VCaP (cell line): ENCODE data around the gene MS4A15.

ENCODE experiments used
- H3K27ac ChIP-seq: fragments of 450-650 bp; 2 replicates; pipeline ENCODE4 v1.5.1; 2017
- CTCF ChIP-seq: fragments of 450-650 bp; conservative IDR thresholded peaks from 2 replicates; pipeline ENCODE4 v1.5.1; 2017; ENCODE audit warnings: mild to moderate bottlenecking, moderate library complexity

Gene MS4A15

GRCh38 chr11:60780065-60780464, 23.4 kb downstream of the MS4A15 start:
- TF ChIP-seq CTCF = no peak

GRCh38 chr11:60780774-60781173, 24.1 kb downstream of the MS4A15 start:
- no peak overlapping the region for H3K27ac ChIP-seq
- no peak for TF ChIP-seq CTCF

More at GRCh38 chr11:60780065-60780464, 23.4 kb downstream of the MS4A15 start:
- H3K27ac ChIP-seq = no peak overlapping the region

- no peak for TF ChIP-seq CTCF
Observed at GRCh38 chr11:60781286-60781980, 24.8 kb downstream of the MS4A15 start.

GRCh38 chr11:60781981-60782316, 25.3 kb downstream of the MS4A15 start:
- no peak for TF ChIP-seq CTCF
- H3K27ac ChIP-seq = no peak overlapping the region

More at GRCh38 chr11:60781286-60781980, 24.8 kb downstream of the MS4A15 start:
- H3K27ac ChIP-seq = no peak overlapping the region

- TF ChIP-seq CTCF = no peak
- no peak overlapping the region for H3K27ac ChIP-seq
Observed at GRCh38 chr11:60782393-60783140, 25.9 kb downstream of the MS4A15 start.

GRCh38 chr11:60783141-60783484, 26.4 kb downstream of the MS4A15 start:
- H3K27ac ChIP-seq = no peak overlapping the region
- no peak for TF ChIP-seq CTCF

- no peak for TF ChIP-seq CTCF
- no peak overlapping the region for H3K27ac ChIP-seq
Observed at GRCh38 chr11:60783911-60784310, 27.2 kb downstream of the MS4A15 start.
